ENCODE results near the gene ERMAP.

DNA sequence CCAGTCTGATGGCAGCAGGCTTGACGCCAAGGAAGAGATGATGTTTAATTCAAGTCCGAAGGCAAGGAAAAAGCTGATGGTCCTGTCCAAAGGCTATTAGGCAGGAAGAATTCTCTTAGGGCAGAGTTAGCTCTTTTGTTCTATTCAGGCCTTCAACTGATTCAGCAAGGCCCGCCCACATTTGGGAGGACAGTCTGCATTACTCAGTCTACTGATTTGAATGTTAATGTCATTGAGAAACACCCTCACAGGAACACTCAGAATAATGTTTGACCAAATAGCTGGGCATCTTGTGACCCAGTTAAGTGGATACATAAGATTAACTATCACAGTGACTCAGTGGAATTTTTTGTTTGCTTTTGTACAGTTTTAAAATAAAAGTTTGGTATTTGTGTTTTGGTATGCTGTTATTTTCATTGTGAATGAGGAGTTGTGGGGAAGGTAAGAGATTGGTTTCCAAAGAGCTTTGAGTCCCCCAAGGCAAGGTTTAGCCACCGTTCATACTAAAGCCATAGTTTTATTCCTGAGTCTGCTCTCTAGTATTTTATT lies 27.7 kb downstream of the ERMAP start:
- TF ChIP-seq, protein P1, sequence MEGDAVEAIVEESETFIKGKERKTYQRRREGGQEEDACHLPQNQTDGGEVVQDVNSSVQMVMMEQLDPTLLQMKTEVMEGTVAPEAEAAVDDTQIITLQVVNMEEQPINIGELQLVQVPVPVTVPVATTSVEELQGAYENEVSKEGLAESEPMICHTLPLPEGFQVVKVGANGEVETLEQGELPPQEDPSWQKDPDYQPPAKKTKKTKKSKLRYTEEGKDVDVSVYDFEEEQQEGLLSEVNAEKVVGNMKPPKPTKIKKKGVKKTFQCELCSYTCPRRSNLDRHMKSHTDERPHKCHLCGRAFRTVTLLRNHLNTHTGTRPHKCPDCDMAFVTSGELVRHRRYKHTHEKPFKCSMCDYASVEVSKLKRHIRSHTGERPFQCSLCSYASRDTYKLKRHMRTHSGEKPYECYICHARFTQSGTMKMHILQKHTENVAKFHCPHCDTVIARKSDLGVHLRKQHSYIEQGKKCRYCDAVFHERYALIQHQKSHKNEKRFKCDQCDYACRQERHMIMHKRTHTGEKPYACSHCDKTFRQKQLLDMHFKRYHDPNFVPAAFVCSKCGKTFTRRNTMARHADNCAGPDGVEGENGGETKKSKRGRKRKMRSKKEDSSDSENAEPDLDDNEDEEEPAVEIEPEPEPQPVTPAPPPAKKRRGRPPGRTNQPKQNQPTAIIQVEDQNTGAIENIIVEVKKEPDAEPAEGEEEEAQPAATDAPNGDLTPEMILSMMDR (IDR thresholded peaks at IDR 0.05) = no peak
- TF ChIP-seq POLR2A (IDR thresholded peaks at IDR 0.05) = no peak

Data from tibial nerve (tissue), 3 donors.